ENCODE measurements around the gene GLDC.

DNA sequence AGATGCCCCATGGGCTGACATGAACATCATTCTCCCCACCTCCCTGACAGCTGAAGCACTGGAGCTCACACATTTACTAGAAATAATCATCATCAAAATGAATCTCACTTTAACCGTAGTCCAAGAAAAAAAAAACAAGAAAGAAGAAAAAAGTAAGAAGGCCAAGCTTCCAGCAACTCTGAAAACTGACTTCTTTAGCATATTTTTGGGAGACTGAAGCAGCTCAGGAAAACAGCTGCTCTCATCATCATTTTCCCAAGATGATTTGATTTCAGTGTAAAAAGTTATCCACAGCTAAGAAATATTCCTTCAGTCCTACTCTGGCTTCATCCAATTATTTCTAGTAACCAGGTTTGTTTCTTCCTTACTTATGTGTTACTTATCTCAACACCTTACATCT lies 91.7 kb downstream of the GLDC start:
- TF ChIP-seq, protein P1, sequence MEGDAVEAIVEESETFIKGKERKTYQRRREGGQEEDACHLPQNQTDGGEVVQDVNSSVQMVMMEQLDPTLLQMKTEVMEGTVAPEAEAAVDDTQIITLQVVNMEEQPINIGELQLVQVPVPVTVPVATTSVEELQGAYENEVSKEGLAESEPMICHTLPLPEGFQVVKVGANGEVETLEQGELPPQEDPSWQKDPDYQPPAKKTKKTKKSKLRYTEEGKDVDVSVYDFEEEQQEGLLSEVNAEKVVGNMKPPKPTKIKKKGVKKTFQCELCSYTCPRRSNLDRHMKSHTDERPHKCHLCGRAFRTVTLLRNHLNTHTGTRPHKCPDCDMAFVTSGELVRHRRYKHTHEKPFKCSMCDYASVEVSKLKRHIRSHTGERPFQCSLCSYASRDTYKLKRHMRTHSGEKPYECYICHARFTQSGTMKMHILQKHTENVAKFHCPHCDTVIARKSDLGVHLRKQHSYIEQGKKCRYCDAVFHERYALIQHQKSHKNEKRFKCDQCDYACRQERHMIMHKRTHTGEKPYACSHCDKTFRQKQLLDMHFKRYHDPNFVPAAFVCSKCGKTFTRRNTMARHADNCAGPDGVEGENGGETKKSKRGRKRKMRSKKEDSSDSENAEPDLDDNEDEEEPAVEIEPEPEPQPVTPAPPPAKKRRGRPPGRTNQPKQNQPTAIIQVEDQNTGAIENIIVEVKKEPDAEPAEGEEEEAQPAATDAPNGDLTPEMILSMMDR (IDR thresholded peaks at IDR 0.05; ENCODE audit: low read depth, low read length): no peak
- TF ChIP-seq EZH2phosphoT487 (IDR thresholded peaks at IDR 0.05; ENCODE audit: low read depth): no peak

Data from OCI-LY3 (cell line).